HCT116 (cell line): Measurements from ENCODE around the gene ST6GALNAC2. TPM values are rescaled to one million over a fixed set of nuclear protein-coding genes. Genes with fewer than 3 reads are reported as not detected.

ENCODE experiments used
- ATAC-seq: fragments of 200-7000 bp; cut with Tn5 transposase; 2 replicates; pipeline ENCODE4 v1.9.1; 2020; ENCODE audit warnings: mild to moderate bottlenecking, moderate library complexity
- BruUV-seq: library from RNA; stranded (reverse); fragments of 400-500 nt; replicated peaks from 2 replicates; lab custom pipeline; 2021; lab: Mats Ljungman, UMichigan
- CTCF ChIA-PET: fragments of 300-600 bp; sonication (Branson Sonifier 250); formaldehyde crosslinking; loops from one replicate; lab custom pipeline; 2021; ENCODE audit warnings: antibody characterized with exemption; lab: Charles Lee
- POLR2A ChIA-PET: fragments of 300-600, 350-600 bp; sonication (Branson Sonifier 250); formaldehyde crosslinking; loops from one replicate; lab custom pipeline; 2021; ENCODE audit warnings: antibody characterized with exemption; lab: Charles Lee
- RAD21 ChIA-PET, 2 experiments: fragments of 300-600 bp; sonication (Branson Sonifier 250); formaldehyde crosslinking; loops; one replicate each; lab custom pipeline; 2023; ENCODE audit warnings: low total read pairs in 2 of 2; ENCODE audit not compliant: uncharacterized antibody in 2 of 2, unreplicated experiment in 2 of 2, low non-redundant PET in 1 of 2; lab: Charles Lee
- DNase-seq: peaks from one replicate; pipeline ENCODE4 v3.0.0-alpha.2; 2010; ENCODE audit warnings: low read depth, low spot score
- H2AFZ ChIP-seq: fragments of 200-600 bp; shearing (Covaris generic), sonication (generic); 2 replicates; pipeline ENCODE4 v1.6.1; 2017; ENCODE audit warnings: low read depth, mixed run types, mixed read lengths, antibody characterized with exemption, low read length; ENCODE audit not compliant: poor library complexity, severe bottlenecking
- H3K27ac ChIP-seq: 2 replicates; pipeline ENCODE4 v1.5.1; 2012; ENCODE audit warnings: low read depth, low read length
- H3K27me3 ChIP-seq: fragments of 200-600 bp; sonication (generic); 2 replicates; pipeline ENCODE4 v1.6.1; 2016; ENCODE audit warnings: mixed run types, low read length, mixed read lengths; ENCODE audit not compliant: insufficient read depth
- H3K36me3 ChIP-seq, 2 experiments: fragments of 200-500 bp in 1 of 2; fragments of 200-600 bp in 1 of 2; sonication (Bioruptor generic) in 1 of 2; sonication (generic) in 1 of 2; 2 replicates each; pipeline versions ENCODE4 v1.5.1 to v1.6.1; 2014 to 2016; ENCODE audit warnings: low read length in 2 of 2, inconsistent platforms in 1 of 2, mixed read lengths in 1 of 2, mixed run types in 1 of 2; ENCODE audit not compliant: insufficient read depth in 2 of 2, control insufficient read depth in 1 of 2
- H3K4me1 ChIP-seq, 2 experiments: fragments of 200-600 bp in 1 of 2; sonication (generic) in 1 of 2; 2 replicates each; pipeline versions ENCODE4 v1.5.1 to v1.6.1; 2012 to 2017; ENCODE audit warnings: low read length in 2 of 2, inconsistent platforms in 1 of 2, mild to moderate bottlenecking in 1 of 2, mixed read lengths in 1 of 2, mixed run types in 1 of 2, moderate library complexity in 1 of 2; ENCODE audit not compliant: insufficient read depth in 2 of 2, control insufficient read depth in 1 of 2
- H3K4me2 ChIP-seq: fragments of 200-600 bp; sonication (generic); 2 replicates; pipeline ENCODE4 v1.6.1; 2017; ENCODE audit warnings: mixed run types, low read length, mixed read lengths
- H3K4me3 ChIP-seq, 2 experiments: fragments of 200-600 bp in 1 of 2; sonication (generic) in 1 of 2; replicated peaks in 1 of 2; 2 replicates each; pipeline ENCODE4 v1.5.1; 2011 to 2016; ENCODE audit warnings: low read length in 2 of 2, control low read depth in 1 of 2, low read depth in 1 of 2, mild to moderate bottlenecking in 1 of 2, mixed read lengths in 1 of 2, mixed run types in 1 of 2
- H3K79me2 ChIP-seq: fragments of 200-600 bp; sonication (generic); 2 replicates; pipeline ENCODE4 v1.6.1; 2017; ENCODE audit warnings: mild to moderate bottlenecking, mixed run types, low read length, moderate library complexity, mixed read lengths; ENCODE audit not compliant: insufficient read depth
- H3K9ac ChIP-seq: fragments of 200-600 bp; sonication (generic); 2 replicates; pipeline ENCODE4 v1.6.1; 2016; ENCODE audit warnings: low read length, mixed read lengths
- H3K9me2 ChIP-seq: fragments of 200-600 bp; sonication (generic), shearing (Covaris generic); 2 replicates; pipeline ENCODE4 v1.6.1; 2017; ENCODE audit warnings: mixed run types, mild to moderate bottlenecking, moderate library complexity; ENCODE audit not compliant: insufficient read depth
- H3K9me3 ChIP-seq, 2 experiments: fragments of 200-500 bp in 1 of 2; fragments of 200-600 bp in 1 of 2; sonication (Bioruptor generic) in 1 of 2; sonication (generic) in 1 of 2; 2 replicates each; pipeline ENCODE4 v1.6.1; 2014 to 2017; ENCODE audit warnings: low read length in 2 of 2, mixed read lengths in 2 of 2, inconsistent platforms in 1 of 2, low read depth in 1 of 2, mild to moderate bottlenecking in 1 of 2, mixed run types in 1 of 2, moderate library complexity in 1 of 2; ENCODE audit not compliant: control insufficient read depth in 1 of 2, insufficient read depth in 1 of 2
- H4K20me1 ChIP-seq: fragments of 200-600 bp; sonication (generic), shearing (Covaris generic); 2 replicates; pipeline ENCODE4 v1.6.1; 2017; ENCODE audit warnings: mixed run types, mild to moderate bottlenecking, moderate library complexity; ENCODE audit not compliant: insufficient read depth
- ATF3 ChIP-seq: IDR thresholded peaks from 2 replicates; pipeline ENCODE4 v1.6.1; 2012
- CBX3 ChIP-seq: IDR thresholded peaks from 2 replicates; pipeline ENCODE4 v1.6.1; 2012; ENCODE audit warnings: low read depth
- CEBPB ChIP-seq: IDR thresholded peaks from 2 replicates; pipeline ENCODE4 v1.6.1; 2012; ENCODE audit warnings: low read depth
- CTCF ChIP-seq, 3 experiments: fragments of 200-600 bp in 1 of 3; sonication (generic) in 1 of 3; IDR thresholded peaks in 2 of 3; conservative IDR thresholded peaks in 1 of 3; 2 replicates each; pipeline ENCODE4 v1.5.1; 2012 to 2017; ENCODE audit warnings: low read depth in 2 of 3, low read length in 2 of 3, antibody characterized with exemption in 1 of 3, borderline replicate concordance in 1 of 3, control low read depth in 1 of 3, mild to moderate bottlenecking in 1 of 3, mixed read lengths in 1 of 3, mixed run types in 1 of 3, moderate library complexity in 1 of 3; ENCODE audit not compliant: insufficient read depth in 1 of 3
- EGR1 ChIP-seq: IDR thresholded peaks from 2 replicates; pipeline ENCODE4 v1.6.1; 2012; ENCODE audit warnings: low read depth
- ELF1 ChIP-seq: IDR thresholded peaks from 2 replicates; pipeline ENCODE4 v1.6.1; 2012; ENCODE audit warnings: low read depth, borderline replicate concordance
- EZH2 ChIP-seq: fragments of 200-600 bp; sonication (generic); IDR thresholded peaks from 2 replicates; pipeline ENCODE4 v1.6.1; 2017; ENCODE audit warnings: antibody characterized with exemption, mixed run types
- FOSL1 ChIP-seq: IDR thresholded peaks from 2 replicates; pipeline ENCODE4 v1.6.1; 2012; ENCODE audit warnings: low read depth
- MAX ChIP-seq: IDR thresholded peaks from 2 replicates; pipeline ENCODE4 v1.6.1; 2012
- POLR2A ChIP-seq: IDR thresholded peaks from 2 replicates; pipeline ENCODE4 v1.7.0; 2011; ENCODE audit warnings: borderline replicate concordance; ENCODE audit not compliant: insufficient read depth, insufficient read length; ENCODE audit errors: extremely low read depth
- RAD21 ChIP-seq: IDR thresholded peaks from 2 replicates; pipeline ENCODE4 v1.6.1; 2012; ENCODE audit warnings: low read depth, mild to moderate bottlenecking
- REST ChIP-seq: IDR thresholded peaks from 2 replicates; pipeline ENCODE4 v1.6.1; 2012; ENCODE audit warnings: low read depth
- SIN3A ChIP-seq: IDR thresholded peaks from 2 replicates; pipeline ENCODE4 v1.6.1; 2012; ENCODE audit warnings: low read depth
- SP1 ChIP-seq: IDR thresholded peaks from 2 replicates; pipeline ENCODE4 v1.6.1; 2012; ENCODE audit warnings: low read depth
- SRF ChIP-seq: IDR thresholded peaks from 2 replicates; pipeline ENCODE4 v1.6.1; 2012; ENCODE audit warnings: low read depth
- TCF7L2 ChIP-seq: IDR thresholded peaks from 2 replicates; pipeline ENCODE4 v1.7.0; 2011; ENCODE audit warnings: borderline replicate concordance, inconsistent platforms; ENCODE audit not compliant: insufficient read depth, insufficient read length; ENCODE audit errors: extremely low read depth
- ZBTB33 ChIP-seq: IDR thresholded peaks from 2 replicates; pipeline ENCODE4 v1.6.1; 2011; ENCODE audit warnings: mild to moderate bottlenecking, low read length, moderate library complexity; ENCODE audit not compliant: insufficient replicate concordance; ENCODE audit errors: extremely low read depth
- ZNF274 ChIP-seq: fragments of 200-500 bp; sonication (Bioruptor generic); IDR thresholded peaks from 2 replicates; pipeline ENCODE4 v1.6.1; 2014; ENCODE audit warnings: mild to moderate bottlenecking, low read depth, low read length, inconsistent platforms
- intact Hi-C: fragments of 100-400 bp; cut with micrococcal nuclease; formaldehyde crosslinking; loops from 2 replicates; pipeline ENCODE4 v1.10.0; 2022
- total RNA-seq: library from RNA; stranded (reverse); gene quantifications from one replicate; pipeline ENCODE4 v1.2.1, GENCODE V29; 2021; ENCODE audit not compliant: unreplicated experiment

Gene ST6GALNAC2
- total RNA-seq, 1 experiment from 2014 or later: 14.7 TPM

GRCh38 chr17:76614912-76615617 is 29.4 kb upstream of the ST6GALNAC2 start:
- H3K9me2 ChIP-seq: no peaks in the 10 kb centered on the region
- ATAC-seq (no peak), DNase-seq (no peak)
- no peaks in the 10 kb centered on the region for H3K27me3 ChIP-seq
- no peak overlapping the region for H3K27ac ChIP-seq
- no peak overlapping the region for H3K4me2 ChIP-seq
- intact Hi-C loops: no loop called here
- RAD21 ChIA-PET: no interaction called here
- no peak overlapping the region for H3K9ac ChIP-seq
- H4K20me1 ChIP-seq: no peaks in the 10 kb centered on the region
- CTCF ChIA-PET: interaction anchor here (2.1 to 5.7 kb wide), 3 partner anchors 9 to 92 kb away, joined by 9 to 60 read pairs (median 21); no protein-coding TSS in a partner anchor
- no peak overlapping the region for H2AFZ ChIP-seq
- peaks cover 16 to 29% of the 10 kb centered on the region in 2 experiments; a peak in 3 of 4 replicates for H3K4me1 ChIP-seq
- no peaks in the 10 kb centered on the region; a peak in 1 of 4 replicates for H3K9me3 ChIP-seq
- TF ChIP-seq CEBPB (no peak), RAD21 (no peak), REST (no peak), CTCF (IDR thresholded peaks at IDR 0.05 in 2 of 3, conservative IDR thresholded peaks at IDR 0.05 in 1 of 3; ENCODE audit: borderline replicate concordance in 1 of 3, insufficient read depth in 1 of 3, low read depth in 2 of 3, low read length in 2 of 3) (no peak), SRF (no peak), POLR2A (no peak), ZBTB33 (no peak), EZH2 (no peak), MAX (no peak), ELF1 (no peak), SIN3A (no peak), FOSL1 (no peak), CBX3 (no peak), SP1 (no peak), ZNF274 (no peak), EGR1 (no peak), ATF3 (no peak), TCF7L2 (no peak)
- H3K36me3 ChIP-seq: no peaks in the 10 kb centered on the region
- POLR2A ChIA-PET: interaction anchor here (1.2 to 5.0 kb wide), 4 partner anchors 8 to 57 kb away, joined by 3 to 25 read pairs (median 14); partner anchors contain the start of gene ST6GALNAC2
- BruUV-seq: no TSS peak
- H3K79me2 ChIP-seq: no peaks in the 10 kb centered on the region
- H3K4me3 ChIP-seq: no peak overlapping the region
